Neural progenitor cell (in vitro differentiated cells): ENCODE measurements around the gene SPATA19.

Source experiments
- CTCF ChIP-seq: fragments of 200-600 bp; sonication (generic); IDR thresholded peaks from 2 replicates; pipeline ENCODE4 v1.5.1; 2017; ENCODE audit warnings: antibody characterized with exemption, mild to moderate bottlenecking
- EZH2 ChIP-seq: fragments of 200-600 bp; sonication (generic); IDR thresholded peaks from 2 replicates; pipeline ENCODE4 v1.6.1; 2017; ENCODE audit warnings: antibody characterized with exemption, mild to moderate bottlenecking, moderate library complexity

DNA sequence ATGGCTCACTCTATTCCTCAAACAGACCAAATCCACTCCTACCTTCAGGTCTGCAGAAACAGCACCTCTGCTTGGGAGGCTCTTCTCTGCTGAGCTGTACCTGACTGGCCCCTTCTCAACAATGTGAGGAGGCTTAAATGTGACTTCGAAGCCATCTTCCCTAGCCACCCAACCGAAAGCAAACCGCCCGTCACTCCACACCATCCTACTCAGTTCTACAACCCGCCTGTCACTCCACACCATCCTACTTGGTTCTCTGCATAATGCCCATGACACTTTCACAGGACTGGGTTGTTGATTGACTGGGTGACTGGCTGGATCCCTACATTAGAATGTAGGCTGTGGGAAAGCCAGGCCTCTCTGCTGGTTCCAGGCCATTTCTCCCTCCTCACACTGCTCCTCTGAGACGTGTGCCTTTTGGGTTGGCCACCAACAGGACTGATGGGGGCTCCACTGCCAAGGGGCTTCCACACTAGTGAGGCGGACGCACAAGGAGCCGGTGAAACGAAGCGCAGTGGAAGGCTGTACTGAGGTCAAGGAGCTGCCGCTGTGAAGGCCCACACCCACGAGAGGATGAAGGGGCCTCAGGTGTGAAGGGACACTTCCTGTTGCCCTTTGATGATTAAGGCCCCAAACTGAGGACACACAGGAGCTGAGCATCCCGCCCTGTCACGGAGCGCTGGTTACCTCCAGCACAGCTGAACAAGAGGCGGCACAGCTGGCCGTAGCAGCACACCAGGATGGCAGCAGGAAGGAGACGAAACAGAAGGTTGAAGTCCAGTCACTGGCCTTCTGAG, 47.5 kb upstream of the SPATA19 start:
- no peak for TF ChIP-seq CTCF
- no peak for TF ChIP-seq EZH2
